ENCODE data around the gene DICER1. TPM values are rescaled to one million over a fixed set of nuclear protein-coding genes. Genes with fewer than 3 reads are reported as not detected.

The DICER1 gene
- total RNA-seq, 1 donor from 2014 or later = 296 TPM

DNA sequence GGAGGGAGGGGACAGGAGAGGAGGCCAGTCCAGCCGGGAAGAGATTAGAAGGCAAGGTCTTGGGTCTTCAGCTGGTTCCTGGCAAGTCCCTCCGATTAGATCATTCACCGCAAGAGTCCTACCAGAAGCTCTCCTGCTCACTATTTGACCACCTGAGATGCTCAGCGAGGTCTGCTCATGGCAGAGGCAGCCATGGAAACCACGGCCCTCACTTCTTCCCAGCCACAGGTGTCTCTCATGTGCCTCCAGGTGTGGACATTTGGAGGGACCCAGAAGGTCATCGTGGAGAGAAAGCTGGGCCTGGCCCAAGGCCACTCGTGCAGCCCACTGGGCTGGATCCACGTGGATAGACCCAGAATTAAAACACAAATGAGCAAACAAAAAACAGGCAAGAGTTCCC is 99.5 kb downstream of the DICER1 start:
- no peak for DNase-seq

DNA sequence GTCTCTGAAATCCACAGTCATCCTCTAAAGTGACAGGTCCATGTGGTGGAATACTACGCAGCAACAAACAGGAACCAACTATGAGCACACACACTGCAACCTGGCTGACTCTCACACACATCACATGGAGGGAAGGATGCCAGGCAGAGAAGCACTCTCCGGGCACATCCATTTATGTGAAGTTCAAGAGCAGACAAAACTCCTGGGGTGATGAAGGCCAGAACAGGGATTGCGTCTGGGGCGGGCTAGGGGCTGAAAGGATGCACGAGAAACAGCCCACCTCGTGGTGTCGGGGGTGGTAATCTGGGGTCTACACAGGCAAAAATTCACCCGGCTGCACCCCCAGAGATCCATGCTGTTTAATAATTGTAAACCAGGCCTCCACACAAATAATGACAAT is 100.2 kb downstream of the DICER1 start:
- DNase-seq = no peak

DNA sequence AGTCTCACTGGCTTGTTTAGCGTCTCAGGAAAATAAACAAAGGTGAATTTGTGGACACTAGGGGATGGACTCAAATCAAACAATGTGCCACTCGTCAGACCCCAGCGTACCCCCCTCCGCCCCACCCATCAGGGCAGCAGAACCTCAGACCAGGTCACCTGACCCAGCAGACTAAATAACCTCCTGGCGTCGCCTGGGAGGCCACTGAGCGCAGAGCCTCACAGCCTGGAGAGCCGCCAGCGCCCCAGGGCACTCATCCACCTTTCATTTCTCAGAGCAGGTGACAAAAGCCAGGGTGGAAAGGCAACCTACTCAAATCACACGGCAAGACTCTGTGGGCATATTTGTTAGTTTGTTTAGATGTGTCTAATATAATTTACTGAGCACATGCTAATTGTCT is 100.9 kb downstream of the DICER1 start:
- no peak for DNase-seq

DNA sequence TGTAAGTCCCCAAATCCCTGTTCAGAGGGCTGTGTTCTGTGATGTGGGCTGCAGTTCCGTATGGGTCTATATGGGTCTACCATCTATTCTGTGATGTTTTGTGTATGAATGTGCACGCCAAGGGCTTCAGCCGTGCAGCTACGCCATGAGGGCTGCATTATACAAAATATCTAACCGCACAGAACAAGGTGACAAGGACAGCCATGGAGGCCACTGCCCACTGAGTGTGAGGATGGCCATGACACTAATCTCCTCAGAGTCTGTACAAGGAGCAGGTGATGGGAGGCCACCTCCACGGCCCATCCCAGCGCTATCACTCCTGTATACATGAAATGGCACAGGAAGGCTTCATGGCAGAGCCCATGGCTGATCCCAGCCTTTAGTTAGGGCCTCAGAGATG is 102.0 kb downstream of the DICER1 start:
- DNase-seq = no peak

DNA sequence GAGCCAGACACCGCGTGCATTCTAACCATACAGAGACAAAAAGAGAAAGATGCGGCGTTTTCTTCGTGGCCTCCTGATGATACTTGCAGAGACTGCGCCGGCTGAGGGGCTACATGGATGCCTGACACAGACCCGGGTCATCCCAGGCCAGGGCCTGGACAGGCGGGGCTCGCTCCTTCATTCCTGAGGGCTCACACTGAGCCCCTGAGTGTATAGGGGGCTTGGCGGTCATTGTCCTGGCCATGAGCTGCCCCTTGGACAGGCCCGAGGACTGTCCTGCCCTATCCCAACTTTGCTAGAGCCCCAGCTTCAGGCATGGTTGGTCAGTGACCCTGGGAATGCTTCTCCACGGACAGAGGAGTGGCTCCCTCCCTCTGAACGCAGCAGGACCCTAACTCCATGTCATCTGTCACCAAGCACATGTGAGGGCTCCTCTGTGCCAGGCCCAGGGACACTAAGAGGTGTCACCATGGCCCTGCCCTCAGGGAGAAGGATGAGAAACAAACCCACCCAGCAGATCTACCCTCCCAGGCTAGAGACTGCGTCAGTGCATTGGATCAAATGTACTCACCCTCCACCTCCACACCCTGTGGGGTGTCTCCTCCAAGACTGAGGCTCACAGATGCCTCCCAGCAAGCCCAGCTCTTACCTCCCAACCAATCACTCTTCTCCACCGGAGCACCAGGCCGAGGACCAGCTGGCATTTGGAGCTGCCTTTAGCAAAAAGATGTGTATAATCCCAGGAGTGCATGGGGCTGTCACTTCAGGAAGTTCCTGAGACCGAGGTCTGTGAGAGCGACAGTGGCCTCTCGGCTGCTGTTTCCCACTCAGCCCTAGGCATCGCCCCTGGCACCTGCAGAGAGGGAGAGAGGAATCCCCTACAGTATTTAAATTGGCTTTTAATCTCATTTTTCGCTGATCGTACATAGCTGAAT is 102.7 kb downstream of the DICER1 start:
- no peak for DNase-seq

DNA sequence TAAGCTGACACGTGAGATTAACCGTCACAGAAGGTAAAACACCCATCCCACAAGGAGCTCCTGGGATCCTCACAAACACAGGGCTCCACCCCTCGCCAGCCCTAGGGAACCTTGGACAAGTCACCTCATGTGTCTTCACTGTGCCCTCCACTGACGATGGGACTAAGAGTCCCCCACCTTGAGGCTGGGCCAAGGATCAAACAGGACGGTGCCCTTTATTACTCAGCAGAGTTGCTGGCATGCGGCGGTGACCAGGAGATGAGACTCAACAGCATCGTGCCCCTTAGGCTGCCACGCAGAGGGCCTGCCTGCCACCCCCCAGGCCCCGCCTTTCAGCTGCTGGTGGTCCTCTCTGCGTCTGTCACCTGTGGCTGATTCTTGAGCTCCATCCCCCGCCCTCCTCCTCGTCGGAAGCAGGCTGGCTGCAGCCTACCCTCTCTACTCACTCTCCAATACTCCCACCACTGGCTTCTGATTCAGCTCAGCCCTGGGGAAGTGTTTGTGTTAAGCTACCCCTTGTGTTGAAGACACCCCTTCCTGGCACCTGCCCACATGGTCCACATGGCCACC is 105.2 kb downstream of the DICER1 start:
- DNase-seq = no peak

DNA sequence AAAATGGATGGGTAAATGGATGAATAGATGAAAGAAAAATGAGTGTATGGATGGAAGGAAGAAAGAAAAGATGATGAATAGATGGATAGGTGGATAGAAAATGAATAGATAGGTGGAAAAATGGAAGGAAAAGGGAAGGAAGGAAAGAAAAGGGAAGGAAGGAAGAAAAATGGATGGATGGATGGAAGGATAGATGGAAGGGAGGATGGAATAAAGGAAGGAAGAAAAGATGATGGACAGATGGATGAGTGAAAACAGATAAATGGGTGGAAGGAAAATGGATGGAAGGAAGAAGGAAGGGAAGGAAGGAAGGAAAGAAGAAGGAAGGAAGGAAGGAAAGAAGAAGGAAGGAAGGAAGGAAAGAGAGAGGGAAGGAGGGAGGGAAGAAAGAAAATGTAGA is 107.4 kb downstream of the DICER1 start:
- no peak for DNase-seq

DNA sequence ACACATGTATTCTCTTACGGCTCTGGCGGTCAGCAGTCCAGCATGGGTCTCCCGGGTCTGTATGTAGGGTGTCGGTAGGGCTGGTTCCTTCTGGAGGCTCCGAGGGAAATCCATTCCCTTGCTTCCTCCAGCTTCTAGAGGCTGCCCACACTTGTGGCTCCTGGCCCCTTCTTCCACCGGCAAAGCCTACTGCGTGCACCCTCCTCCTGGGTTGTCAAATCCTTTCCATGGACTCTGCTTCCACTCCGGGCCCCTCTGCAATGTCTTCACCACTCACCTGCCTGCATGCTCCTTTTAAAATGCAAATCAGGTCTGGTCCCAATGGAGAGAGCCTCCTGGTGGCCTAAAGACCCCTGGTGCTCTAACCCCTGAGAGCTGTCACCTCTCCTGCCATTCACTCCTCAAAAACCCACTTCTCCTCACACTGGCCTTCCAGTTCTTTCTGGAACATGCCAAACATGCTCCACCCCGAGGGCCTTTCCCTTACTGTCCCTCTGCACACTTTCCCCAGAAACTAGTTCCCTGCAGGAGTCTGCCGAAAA is 108.5 kb downstream of the DICER1 start:
- DNase-seq = no peak

DNA sequence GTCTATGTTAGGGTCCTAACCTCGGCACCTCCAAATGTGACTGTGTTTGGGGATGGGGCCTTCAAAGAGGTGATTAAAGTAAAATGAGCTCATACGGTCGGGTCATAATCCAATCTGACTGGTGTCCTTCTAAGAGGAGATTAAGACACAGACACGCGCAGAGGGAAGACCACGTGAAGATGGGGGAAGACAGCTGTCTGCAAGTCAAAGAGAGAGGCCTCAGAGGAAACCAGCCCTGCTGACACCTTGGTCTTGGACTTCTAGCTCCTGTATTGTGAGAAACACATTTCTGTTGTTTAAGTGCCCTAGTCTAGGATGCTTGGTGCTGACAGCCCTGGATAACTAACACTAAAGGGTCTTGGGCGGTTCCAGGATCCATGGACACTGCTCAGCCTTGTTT is 109.6 kb downstream of the DICER1 start:
- no peak for DNase-seq

DNA sequence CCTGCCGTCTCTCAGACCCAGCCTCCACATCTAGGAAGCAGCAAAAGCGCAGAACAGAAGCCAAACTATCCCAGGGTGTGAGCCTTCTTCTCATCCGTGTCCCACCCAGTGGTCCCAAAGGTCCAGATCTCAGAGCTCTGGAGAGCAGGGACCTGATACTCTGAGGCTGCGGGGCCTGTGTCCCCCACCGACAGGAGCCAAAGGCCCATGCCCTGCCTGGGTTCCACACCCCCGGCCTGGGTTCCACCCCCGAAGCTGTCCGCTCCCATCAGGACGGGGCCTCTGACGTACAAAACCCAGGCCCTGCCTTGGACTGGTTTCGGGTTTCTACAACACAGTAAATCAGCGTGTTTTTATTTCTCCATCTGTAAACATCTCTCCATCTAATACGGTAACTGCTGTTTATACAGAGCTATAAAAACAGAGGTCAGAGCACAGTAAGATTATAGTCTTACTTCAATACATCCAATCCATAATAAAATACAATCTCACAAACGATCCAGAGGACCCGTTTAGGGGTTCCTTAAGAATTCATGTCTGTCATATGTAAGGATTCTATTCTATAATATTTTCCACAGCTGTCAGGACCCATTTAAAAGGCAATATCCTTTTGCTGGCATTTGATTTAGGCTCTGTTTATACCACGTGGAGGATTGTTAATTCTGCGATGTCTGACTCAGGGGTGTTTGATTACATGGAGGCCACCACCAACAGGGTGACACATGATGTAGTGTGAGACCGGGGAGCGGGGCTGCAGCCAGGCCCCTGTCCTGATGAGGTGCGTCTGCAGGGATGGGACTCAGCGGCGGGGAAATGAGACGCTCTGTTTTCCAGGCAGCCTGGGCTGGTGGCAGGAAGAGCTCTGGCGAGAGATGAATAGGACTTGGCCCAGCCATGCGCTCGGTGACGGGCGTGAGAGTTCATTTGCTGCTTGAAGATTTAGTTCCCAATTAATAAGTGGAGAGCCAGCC is 110.3 kb downstream of the DICER1 start:
- DNase-seq = no peak

DNA sequence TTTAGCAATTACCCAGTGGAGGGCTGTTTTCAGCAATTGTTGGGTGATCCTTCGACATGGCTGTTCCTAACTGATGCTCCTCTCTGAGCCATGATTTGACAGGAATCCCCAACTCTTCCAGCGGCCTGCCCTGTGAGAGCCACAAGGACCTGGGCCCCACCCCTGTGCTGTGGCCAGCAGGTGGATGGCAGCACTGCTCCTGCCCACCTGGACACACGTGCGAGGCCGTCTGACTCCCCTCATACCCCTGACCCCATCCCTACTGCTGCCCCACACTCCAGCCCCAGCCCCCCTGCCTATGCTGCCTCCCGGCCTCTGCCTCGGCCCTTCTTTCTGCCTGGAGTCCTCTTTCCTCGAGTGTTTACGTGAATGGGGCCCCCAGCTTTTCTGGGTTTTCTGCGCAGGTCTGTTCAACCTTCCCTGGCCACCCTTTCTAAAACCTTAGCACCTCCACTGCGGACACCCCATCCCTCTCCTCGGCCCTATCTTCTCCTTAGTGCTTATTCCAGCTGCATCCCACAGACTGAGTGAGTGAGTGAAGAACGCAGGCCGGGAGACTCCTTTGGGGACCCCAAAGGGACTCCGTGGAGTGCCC is 111.4 kb downstream of the DICER1 start:
- DNase-seq = no peak

DNA sequence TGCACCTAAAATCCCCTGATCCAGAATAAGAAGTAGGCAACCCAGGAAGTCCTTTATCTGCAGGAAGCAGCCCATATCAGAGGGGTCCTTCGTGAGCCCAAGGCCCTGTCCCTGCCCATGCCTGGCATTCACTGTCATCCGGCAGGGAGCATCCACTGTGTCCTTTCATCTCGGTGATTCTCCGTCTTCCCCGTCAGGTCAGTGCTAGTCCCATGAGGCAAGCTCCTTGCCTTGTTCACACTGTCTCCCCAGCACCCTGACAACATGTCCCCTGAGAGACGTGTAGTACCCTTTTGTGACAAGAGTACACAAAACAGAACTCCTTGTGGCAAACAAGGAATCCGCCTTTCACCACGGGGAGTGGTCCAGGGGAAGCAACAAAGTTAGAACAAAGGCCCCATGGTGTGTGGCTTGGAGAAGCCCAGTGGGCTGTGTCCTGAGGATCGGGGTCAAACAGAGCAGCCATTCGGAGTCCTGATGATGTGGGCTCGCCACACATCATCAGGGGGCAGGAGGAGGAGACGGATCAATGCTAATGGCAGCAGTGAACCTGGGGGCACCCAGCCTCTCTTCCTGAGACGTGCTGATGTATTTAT is 112.1 kb downstream of the DICER1 start:
- DNase-seq = no peak

DNA sequence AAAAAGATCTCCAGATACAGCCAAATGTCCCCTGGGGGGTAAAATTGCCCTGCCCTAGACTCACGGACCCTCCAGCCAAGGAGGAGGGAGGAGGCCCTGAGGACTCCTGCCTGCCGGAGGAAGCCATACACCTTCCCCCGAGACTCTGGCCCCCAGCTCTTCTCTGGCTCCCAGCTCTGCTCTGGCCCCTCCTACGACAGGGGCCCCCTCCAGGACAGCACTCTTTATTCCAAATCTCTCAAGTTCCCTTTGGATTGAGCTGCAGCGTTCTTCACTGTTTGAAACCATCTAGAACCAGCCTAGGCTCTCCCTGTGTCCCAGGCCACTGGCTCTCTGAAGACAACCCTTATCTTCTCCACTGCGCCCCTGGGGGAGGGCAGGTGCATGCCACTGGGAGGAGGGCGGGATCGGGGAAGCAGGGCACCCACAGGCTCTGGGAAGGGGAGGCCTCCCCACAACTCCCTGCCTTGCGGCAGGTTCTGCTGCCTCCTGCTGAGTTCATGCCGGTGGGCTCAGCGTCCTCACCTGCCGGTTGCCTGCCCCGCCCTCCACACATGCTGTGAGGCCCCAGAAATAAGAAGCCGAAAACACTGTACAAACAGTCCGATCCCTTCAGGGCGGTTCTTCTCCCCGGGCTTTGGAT is 112.7 kb downstream of the DICER1 start:
- no peak for DNase-seq

DNA sequence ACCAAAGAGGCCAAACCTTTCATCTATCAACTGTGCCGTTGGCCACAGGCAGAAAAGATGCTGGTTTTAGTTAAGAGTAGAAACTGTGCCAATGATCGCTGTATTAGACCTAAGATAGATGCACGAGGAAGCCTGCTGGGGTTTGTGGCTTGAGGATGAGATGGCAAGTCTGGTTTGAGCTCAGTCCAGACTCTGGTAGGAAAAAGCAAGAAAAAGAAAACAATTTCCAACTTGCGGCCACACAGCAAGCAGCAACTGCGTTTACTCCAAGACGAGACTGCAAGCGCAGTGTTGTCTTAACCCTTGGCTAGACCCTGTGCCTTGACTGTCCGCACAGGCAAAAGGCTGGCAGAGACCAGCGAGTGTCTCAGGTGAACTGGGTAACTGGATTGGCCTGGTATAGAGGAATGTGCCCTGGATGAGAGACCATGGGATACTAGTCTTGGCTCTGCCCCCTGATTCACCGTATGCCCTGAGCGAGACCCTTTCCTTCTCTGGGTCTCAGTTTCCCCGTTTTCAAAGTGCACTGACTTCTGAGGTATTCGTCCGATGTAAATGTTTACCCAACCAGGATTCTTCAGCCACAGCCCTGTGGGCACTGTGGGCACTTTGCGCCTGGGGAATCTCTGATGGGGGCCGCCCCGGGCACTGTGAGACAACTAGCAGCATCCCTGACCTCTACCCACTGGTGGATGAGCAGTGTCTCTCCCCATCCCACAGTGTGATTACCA is 113.4 kb downstream of the DICER1 start:
- no peak for DNase-seq

DNA sequence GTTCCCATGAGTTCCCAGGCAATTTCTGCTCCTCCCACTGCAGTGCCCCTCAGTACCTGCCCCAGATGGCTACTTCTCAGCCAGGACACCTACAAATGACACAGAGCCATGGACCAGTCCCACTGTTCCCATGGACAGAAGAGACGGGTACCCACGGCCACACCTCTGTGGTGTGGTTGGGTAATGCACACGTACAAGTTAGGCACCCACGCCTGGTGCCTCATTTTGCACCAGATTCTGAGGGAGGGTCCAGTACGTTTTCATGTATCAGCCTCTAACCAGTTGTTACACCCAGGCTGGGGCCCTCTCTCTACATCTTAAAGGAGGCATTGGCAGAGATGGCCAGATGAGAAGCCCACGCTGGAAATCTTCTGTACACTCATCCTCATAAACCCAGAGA is 114.0 kb downstream of the DICER1 start:
- DNase-seq = no peak

DNA sequence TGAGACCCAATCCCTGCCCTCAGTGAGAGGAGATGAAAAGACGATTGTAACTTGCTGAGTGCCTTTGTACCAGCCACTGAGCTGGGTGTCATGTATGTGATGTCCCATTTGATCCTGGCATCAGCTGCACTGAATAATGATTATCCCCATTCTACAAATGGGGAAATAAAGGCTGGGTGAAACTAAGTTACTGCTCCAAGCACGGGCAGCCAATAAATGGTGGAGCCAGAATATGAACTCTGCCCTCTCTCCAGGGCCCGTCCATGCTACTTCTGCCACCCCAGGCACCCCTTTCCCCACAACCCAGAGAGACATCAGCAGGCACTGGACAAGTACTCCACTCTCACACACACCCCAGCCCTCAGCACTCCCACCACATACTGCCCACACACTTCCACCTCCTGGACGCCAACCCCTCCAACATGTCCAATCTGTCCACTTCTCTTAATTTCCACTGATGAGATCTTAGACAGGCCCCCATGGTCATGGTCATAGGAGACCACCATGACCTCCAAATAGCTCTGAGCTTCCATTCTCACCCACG is 115.8 kb downstream of the DICER1 start:
- DNase-seq = no peak

DNA sequence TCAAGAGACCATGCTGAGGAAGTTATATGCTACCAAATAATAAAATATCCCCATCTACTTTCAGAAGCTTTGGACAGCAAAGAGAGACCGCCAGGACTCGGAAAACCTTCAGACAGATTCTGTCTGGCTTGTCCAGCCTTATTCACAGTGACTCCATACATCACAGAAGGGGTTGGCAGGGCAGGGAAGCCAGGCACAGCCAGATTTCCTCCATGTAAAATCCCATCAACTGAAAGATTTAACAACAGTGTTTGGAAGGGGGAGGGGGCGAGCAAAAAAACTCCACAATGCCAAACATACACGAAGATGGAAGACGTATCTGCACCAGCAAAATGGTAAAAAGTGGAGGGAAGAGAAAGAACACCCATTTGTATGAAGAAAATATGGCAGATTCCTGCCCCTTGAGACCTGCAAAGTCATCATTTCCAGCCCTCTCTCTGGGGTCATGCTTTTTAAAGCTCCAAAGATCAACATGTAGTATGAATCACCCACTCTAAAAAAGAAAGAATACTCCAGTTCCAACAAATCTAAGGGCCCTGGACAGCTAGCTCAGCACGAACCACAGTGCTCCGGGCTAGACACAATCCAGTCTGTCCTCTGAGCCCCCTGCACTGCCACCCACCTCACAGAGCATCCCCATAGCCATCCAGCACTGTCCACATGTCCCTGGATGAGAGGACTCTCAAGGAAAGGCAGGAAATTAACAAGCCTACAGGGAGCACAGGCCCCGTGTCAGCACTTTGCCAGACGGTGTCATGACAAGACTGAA is 116.4 kb downstream of the DICER1 start:
- DNase-seq = no peak

DNA sequence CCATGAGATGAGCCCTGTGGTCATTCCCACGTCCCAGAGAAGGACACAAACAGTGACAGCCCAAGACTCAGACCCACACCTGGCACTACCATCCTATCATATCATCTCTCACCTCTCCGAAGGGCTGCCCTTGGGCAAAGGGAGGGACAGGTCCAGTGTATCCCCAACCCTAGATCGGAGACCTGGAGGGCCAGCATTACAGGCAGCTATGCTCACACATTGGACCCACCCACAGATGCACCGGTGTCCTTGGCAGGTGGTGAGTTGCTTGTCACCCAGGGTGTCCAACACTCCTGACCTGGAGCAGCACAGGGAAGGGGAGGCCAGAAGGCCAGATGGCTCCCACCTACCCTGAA is 117.4 kb downstream of the DICER1 start:
- no peak for DNase-seq

DNA sequence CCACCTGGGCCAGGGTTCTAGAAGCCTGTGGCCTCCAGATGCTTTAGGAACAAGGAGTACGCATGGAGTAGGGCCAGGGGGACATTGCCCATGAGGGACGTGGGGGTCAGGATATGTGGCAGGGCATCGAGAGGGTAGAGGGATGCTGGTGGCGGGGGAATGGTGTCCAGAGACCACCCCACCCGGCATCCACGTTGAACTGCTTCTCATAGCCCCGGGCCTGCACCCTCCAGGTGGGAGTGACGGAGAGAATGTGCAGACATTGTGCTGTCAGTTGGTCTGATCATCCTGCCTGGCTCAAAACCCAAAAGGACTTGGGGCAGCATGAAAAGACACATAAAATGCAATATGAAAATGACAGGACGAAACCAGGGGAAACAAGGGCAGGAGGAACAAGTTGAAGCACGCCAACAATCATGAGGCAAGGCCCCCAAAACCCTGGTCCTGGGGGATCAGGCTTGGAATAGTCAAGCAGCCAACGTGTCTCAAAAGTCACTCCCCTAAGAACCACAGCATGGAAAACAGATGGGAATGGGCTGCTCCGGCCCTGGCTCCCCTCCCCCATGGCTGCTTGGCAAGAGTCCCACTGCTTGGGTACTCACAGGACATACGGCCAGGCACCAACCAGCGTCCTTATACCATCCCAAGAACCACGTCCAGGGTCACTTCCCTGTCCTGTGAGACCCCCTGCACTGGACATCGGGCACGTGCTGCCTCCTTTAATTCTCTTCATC is 117.9 kb downstream of the DICER1 start:
- DNase-seq = no peak

All from occipital lobe (tissue), 2 donors.